GM18507 (cell line): ENCODE results near the gene CRACDL.

Experiments used
- DNase-seq: peaks from one replicate; pipeline ENCODE4 v3.0.0; 2011; ENCODE audit warnings: low read depth; ENCODE audit not compliant: insufficient read length; ENCODE audit errors: extremely low spot score
- FAIRE-seq: peaks from 2 replicates; lab custom pipeline; 2011; peaks lifted over from hg19 to GRCh38; lab: Jason Lieb, UNC

The CRACDL gene

DNA sequence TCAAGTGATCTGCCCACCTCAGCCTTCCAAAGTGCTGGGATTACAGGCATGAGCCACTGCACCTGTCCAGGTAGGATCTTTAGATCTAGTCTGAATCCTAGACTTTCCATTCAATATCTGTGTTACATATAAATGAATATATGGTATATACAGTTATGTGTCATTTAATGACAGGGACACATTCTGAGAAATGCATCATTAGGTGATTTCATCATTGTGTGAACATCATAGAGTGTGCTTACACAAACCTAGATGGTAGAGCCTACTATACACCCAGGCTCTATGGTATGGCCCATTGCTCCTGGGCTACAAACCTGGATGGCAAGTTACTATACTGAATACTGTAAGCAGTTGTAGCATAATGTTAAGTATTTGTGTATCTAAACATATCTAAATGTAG, 189.6 kb downstream of the CRACDL start:
- FAIRE-seq: no peak

DNA sequence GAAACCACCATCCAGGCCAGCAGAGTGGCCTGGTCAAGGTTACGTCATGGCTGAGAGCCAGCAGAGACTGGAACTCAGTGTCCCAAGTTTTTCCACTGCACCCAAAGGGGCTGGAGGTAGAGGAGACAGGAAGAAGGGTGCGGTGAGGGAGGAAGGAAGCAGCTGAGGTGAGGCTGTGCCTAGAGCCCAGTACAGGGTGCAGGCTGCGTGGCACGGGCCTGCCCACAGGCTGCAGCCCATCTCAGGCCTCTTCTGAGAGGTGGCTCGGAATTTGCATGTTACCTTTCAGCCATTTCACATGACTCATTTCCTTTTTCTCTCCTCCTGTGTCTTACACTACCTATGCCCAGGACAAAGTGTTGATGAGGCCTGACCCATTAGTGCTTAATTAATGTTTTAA, 191.4 kb downstream of the CRACDL start:
- no peak for FAIRE-seq
- DNase-seq: no peak

More for the DNA sequence above, 189.6 kb downstream of the CRACDL start:
- no peak for DNase-seq
